ENCODE measurements around the gene IFITM1. TPM values are rescaled to one million over a fixed set of nuclear protein-coding genes. Genes with fewer than 3 reads are reported as not detected.

The IFITM1 gene
- total RNA-seq, 1 experiment from 2014 or later, result 544 TPM

DNA sequence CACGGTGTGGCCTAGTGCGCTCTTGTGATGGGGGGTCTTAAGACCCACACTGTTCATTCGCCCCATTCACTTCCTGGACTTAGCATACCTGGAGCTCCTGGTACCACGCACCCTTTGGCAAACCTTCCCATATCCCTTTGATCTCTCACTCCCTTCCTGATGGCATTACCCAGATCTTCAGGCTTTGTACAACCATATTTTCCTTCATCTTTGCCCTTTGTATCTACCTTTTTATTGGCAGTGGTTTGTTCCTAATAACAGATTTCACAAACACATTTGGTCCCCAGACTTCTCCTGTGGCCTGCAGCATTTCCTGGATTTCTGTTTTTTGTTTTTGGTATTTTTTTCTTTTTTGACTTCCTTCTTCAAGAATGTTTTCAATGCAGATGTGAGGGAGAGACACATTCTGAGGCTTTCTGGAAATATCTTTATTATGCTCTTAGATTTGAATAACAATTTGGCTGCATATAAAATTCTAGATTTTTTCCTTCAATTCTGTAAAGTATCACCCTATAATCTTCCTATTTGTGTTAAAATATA lies 22.9 kb downstream of the IFITM1 start:
- no peak for ATAC-seq
- Mint-ChIP-seq H3K36me3 (peaks cover 16% of the 10 kb centered on the region), H3K4me1 (peaks cover 61% of the 10 kb centered on the region), H3K27me3 (ENCODE audit: low read depth) (peaks cover 10% of the 10 kb centered on the region), H3K9me3 (peaks cover 17% of the 10 kb centered on the region), H3K4me3 (no peak overlapping the region), H3K27ac (peak overlapping the region; percentile 98)
- no peak for DNase-seq (ENCODE audit: low spot score)
- TF ChIP-seq ETV6 (CRISPR knock-in tag; IDR thresholded peaks at IDR 0.05) (no peak), MYBL2 (CRISPR knock-in tag; IDR thresholded peaks at IDR 0.05) (no peak), JAZF1 (CRISPR knock-in tag; IDR thresholded peaks at IDR 0.05) (no peak), FOXP1 (CRISPR knock-in tag; IDR thresholded peaks at IDR 0.05; ENCODE audit: borderline replicate concordance) (no peak), MXD4 (CRISPR knock-in tag; IDR thresholded peaks at IDR 0.05; ENCODE audit: borderline replicate concordance) (no peak), ZNF423 (CRISPR knock-in tag; IDR thresholded peaks at IDR 0.05) (no peak), ATF1 (CRISPR knock-in tag; IDR thresholded peaks at IDR 0.05) (no peak), NFYB (CRISPR knock-in tag; conservative IDR thresholded peaks at IDR 0.05; ENCODE audit: low read depth) (no peak)
- TF ChIP-seq, protein P1, sequence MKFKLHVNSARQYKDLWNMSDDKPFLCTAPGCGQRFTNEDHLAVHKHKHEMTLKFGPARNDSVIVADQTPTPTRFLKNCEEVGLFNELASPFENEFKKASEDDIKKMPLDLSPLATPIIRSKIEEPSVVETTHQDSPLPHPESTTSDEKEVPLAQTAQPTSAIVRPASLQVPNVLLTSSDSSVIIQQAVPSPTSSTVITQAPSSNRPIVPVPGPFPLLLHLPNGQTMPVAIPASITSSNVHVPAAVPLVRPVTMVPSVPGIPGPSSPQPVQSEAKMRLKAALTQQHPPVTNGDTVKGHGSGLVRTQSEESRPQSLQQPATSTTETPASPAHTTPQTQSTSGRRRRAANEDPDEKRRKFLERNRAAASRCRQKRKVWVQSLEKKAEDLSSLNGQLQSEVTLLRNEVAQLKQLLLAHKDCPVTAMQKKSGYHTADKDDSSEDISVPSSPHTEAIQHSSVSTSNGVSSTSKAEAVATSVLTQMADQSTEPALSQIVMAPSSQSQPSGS (CRISPR knock-in tag; IDR thresholded peaks at IDR 0.05; ENCODE audit: borderline replicate concordance, low read depth), result no peak
- TF ChIP-seq, protein P2, sequence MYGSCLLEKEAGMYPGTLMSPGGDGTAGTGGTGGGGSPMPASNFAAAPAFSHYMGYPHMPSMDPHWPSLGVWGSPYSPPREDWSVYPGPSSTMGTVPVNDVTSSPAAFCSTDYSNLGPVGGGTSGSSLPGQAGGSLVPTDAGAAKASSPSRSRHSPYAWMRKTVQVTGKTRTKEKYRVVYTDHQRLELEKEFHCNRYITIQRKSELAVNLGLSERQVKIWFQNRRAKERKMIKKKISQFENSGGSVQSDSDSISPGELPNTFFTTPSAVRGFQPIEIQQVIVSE (CRISPR knock-in tag; IDR thresholded peaks at IDR 0.05; ENCODE audit: borderline replicate concordance), result no peak
- POLR2A ChIA-PET, result interaction anchor here (1.1 kb wide), 1 partner anchor 49 kb away, joined by 4 read pairs; no protein-coding TSS in a partner anchor
- CTCF ChIA-PET, result interaction anchor here (1.3 kb wide), 1 partner anchor 86 kb away, joined by 4 read pairs; no protein-coding TSS in a partner anchor

DNA sequence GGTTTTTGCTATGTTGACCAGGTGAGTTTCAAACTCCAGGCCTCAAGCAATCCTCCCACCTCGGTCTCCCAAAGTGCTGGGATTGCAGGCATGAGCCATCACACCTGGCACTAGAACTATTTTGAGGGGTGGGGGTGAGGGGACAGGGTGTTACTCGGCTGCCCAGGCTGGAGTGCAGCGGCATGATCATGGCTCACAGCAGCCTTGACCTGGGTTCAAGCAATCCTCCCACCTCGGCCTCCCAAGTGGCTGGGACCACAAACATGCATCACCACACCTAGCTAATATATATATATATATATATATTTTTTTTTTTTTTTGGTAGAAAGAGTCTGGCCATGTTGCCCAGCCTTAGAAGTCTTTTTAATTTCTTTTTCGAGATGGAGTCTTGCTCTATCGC lies 23.9 kb downstream of the IFITM1 start:
- Mint-ChIP-seq H3K36me3 (peaks cover 9% of the 10 kb centered on the region), H3K4me3 (no peak overlapping the region), H3K27ac (no peak overlapping the region), H3K27me3 (ENCODE audit: low read depth) (peaks cover 5% of the 10 kb centered on the region), H3K4me1 (peaks cover 71% of the 10 kb centered on the region), H3K9me3 (peaks cover 9% of the 10 kb centered on the region)
- DNase-seq (ENCODE audit: low spot score) (no peak), ATAC-seq (no peak)
- ChIA-PET CTCF (no interaction called here), POLR2A (interaction anchor here (1.1 kb wide), 1 partner anchor 50 kb away, joined by 4 read pairs; no protein-coding TSS in a partner anchor)
- TF ChIP-seq, protein P3, sequence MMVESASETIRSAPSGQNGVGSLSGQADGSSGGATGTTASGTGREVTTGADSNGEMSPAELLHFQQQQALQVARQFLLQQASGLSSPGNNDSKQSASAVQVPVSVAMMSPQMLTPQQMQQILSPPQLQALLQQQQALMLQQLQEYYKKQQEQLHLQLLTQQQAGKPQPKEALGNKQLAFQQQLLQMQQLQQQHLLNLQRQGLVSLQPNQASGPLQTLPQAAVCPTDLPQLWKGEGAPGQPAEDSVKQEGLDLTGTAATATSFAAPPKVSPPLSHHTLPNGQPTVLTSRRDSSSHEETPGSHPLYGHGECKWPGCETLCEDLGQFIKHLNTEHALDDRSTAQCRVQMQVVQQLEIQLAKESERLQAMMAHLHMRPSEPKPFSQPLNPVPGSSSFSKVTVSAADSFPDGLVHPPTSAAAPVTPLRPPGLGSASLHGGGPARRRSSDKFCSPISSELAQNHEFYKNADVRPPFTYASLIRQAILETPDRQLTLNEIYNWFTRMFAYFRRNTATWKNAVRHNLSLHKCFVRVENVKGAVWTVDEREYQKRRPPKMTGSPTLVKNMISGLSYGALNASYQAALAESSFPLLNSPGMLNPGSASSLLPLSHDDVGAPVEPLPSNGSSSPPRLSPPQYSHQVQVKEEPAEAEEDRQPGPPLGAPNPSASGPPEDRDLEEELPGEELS (CRISPR knock-in tag; IDR thresholded peaks at IDR 0.05), result no peak
- TF ChIP-seq CBFB (CRISPR knock-in tag; IDR thresholded peaks at IDR 0.05; ENCODE audit: low read depth) (no peak), ZNF121 (CRISPR knock-in tag; IDR thresholded peaks at IDR 0.05) (no peak), PRRX2 (CRISPR knock-in tag; IDR thresholded peaks at IDR 0.05) (no peak), FOXP1 (CRISPR knock-in tag; IDR thresholded peaks at IDR 0.05; ENCODE audit: borderline replicate concordance) (no peak), ELF4 (CRISPR knock-in tag; IDR thresholded peaks at IDR 0.05; ENCODE audit: low read depth) (no peak), HMGA2 (CRISPR knock-in tag; IDR thresholded peaks at IDR 0.05) (no peak)
- TF ChIP-seq, protein P4, sequence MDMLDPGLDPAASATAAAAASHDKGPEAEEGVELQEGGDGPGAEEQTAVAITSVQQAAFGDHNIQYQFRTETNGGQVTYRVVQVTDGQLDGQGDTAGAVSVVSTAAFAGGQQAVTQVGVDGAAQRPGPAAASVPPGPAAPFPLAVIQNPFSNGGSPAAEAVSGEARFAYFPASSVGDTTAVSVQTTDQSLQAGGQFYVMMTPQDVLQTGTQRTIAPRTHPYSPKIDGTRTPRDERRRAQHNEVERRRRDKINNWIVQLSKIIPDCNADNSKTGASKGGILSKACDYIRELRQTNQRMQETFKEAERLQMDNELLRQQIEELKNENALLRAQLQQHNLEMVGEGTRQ (CRISPR knock-in tag; IDR thresholded peaks at IDR 0.05), result no peak
- TF ChIP-seq, protein P5, sequence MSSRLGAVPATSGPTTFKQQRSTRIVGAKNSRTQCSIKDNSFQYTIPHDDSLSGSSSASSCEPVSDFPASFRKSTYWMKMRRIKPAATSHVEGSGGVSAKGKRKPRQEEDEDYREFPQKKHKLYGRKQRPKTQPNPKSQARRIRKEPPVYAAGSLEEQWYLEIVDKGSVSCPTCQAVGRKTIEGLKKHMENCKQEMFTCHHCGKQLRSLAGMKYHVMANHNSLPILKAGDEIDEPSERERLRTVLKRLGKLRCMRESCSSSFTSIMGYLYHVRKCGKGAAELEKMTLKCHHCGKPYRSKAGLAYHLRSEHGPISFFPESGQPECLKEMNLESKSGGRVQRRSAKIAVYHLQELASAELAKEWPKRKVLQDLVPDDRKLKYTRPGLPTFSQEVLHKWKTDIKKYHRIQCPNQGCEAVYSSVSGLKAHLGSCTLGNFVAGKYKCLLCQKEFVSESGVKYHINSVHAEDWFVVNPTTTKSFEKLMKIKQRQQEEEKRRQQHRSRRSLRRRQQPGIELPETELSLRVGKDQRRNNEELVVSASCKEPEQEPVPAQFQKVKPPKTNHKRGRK (CRISPR knock-in tag; IDR thresholded peaks at IDR 0.05; ENCODE audit: borderline replicate concordance), result no peak
- TF ChIP-seq, protein P6, sequence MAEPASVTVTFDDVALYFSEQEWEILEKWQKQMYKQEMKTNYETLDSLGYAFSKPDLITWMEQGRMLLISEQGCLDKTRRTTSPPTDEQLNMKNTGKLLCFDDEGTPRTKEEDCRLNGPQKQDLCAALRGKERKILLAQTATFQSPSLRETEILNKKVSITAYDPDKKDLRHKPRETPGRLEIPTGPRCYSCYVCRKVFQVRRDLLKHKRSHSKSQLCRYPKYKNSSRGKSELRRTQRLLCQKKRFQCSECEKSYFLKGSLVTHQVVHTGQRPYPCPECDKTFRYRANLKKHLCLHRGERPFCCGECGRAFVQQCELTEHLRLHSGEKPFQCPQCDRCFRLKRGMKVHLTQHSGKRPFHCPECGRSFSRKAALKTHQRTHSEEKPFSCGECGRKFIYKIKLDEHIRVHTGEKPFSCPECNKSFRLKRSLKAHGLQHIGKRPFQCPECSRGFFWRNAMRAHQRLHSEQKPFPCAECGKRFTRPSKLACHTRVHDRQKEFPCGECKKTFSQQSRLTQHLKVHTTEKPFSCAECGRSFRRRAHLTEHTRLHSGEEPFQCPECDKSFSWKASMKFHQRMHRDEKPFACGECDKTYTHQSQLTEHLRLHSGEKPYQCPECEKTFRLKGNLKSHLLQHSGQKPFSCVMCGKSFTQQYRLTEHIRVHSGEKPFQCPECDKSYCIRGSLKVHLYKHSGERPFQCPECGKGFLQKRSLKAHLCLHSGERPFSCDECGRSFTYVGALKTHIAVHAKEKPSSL (CRISPR knock-in tag; conservative IDR thresholded peaks at IDR 0.05), result no peak
- TF ChIP-seq, protein P7, sequence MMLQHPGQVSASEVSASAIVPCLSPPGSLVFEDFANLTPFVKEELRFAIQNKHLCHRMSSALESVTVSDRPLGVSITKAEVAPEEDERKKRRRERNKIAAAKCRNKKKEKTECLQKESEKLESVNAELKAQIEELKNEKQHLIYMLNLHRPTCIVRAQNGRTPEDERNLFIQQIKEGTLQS (CRISPR knock-in tag; conservative IDR thresholded peaks at IDR 0.05), result no peak
- TF ChIP-seq, protein P2 (CRISPR knock-in tag; IDR thresholded peaks at IDR 0.05; ENCODE audit: borderline replicate concordance), result no peak
- TF ChIP-seq, protein P8, sequence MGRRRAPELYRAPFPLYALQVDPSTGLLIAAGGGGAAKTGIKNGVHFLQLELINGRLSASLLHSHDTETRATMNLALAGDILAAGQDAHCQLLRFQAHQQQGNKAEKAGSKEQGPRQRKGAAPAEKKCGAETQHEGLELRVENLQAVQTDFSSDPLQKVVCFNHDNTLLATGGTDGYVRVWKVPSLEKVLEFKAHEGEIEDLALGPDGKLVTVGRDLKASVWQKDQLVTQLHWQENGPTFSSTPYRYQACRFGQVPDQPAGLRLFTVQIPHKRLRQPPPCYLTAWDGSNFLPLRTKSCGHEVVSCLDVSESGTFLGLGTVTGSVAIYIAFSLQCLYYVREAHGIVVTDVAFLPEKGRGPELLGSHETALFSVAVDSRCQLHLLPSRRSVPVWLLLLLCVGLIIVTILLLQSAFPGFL (CRISPR knock-in tag; IDR thresholded peaks at IDR 0.05; ENCODE audit: borderline replicate concordance), result no peak
